Panc1 (cell line): ENCODE results near the gene SYTL1.
A peak's percentile ranks its signal among the peaks of the same experiment; 100 is the strongest.

Source experiments
- POLR2AphosphoS5 ChIP-seq: IDR thresholded peaks from 2 replicates; pipeline ENCODE4 v1.6.1; 2012; ENCODE audit warnings: mild to moderate bottlenecking, low read depth, low read length, moderate library complexity
- TF ChIP-seq, protein P1 (sequence below): fragments of 450-650 bp; IDR thresholded peaks from 2 replicates; pipeline ENCODE4 v1.5.1; 2017; ENCODE audit warnings: mild to moderate bottlenecking

DNA sequence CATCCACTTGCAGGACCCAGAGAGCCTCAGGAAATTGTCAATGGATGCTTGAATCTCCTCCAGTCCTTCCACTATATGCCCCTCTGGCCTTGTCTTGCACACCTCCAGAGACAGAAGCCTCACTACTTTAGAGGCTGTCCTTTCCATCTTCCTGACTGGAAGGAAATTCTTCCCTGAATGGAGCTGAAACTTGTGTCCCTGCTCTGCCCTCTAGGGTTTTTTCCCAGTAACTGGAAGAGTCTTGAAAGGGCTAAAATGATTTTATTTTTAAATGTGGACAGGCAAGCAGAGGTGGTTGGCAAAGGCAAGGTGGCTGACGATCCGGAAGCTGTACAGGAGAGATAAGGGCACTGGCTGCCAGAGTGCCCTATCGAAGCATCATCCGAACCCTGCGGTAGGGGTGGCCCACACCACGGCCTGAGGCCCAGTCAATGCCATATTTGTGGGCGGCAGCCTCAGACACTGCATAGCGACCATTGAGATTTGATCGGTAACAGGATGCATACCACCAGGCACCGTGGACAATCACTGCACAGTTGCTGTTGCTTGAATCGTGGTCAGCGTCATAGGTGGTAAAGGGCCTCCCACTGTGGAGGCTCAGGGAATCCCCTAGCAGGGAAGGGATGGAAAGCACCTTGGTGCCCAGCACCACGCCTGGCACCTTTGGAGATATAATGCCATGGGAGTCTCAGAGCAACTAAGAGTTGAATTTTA lies 27.2 kb downstream of the SYTL1 start:
- TF ChIP-seq, protein P1, sequence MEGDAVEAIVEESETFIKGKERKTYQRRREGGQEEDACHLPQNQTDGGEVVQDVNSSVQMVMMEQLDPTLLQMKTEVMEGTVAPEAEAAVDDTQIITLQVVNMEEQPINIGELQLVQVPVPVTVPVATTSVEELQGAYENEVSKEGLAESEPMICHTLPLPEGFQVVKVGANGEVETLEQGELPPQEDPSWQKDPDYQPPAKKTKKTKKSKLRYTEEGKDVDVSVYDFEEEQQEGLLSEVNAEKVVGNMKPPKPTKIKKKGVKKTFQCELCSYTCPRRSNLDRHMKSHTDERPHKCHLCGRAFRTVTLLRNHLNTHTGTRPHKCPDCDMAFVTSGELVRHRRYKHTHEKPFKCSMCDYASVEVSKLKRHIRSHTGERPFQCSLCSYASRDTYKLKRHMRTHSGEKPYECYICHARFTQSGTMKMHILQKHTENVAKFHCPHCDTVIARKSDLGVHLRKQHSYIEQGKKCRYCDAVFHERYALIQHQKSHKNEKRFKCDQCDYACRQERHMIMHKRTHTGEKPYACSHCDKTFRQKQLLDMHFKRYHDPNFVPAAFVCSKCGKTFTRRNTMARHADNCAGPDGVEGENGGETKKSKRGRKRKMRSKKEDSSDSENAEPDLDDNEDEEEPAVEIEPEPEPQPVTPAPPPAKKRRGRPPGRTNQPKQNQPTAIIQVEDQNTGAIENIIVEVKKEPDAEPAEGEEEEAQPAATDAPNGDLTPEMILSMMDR, result peak; percentile 56; the same call in 1 of the 2 replicates
- no peak for TF ChIP-seq POLR2AphosphoS5
